GM15510 (cell line): ENCODE data around the gene NEDD4L.

Source experiments
- POLR2A ChIP-seq: IDR thresholded peaks from 3 replicates; pipeline ENCODE4 v1.6.1; 2011; ENCODE audit warnings: borderline replicate concordance; ENCODE audit not compliant: insufficient read length; ENCODE audit errors: extremely low read depth

NEDD4L gene

DNA sequence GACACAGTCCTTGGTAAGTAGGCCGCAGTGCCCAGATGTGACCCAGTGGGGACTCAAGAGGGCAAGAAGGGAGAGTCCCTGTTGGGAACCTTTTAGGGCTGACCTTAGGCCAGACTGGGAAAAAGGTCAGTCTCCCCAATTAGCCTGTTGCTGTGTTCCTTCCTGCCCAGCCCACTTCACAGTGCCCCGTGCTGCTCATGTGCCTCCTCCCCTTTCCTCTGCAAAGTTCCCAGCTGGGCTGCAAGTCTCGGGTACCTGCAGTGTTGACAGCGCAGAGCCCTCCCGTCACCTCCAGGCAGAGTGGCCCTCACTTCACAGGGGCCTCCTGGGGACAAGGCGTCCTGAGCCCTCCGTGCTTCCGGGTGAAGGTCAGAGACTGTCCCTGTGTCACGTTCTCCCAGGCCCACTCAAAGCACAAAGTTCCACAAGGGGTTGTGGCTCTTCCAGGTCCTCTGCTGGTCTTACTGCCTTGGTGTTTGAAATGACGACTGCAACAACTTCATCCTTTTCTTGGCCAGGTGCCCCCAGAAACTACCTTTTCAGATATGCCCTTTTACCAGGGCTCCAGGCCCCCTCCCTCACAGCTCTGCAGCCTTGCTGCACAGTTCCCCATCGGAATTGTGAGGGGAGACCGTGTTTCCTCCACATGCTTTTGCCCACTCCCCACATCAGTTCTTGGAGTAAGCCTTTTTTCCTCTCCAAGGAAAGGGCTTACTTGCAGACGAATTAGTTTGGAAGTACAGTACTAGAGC lies 359.1 kb downstream of the NEDD4L start:
- TF ChIP-seq POLR2A, result no peak

GRCh38 chr18:58403799-58404455 lies 359.9 kb downstream of the NEDD4L start:
- TF ChIP-seq POLR2A, result no peak

DNA sequence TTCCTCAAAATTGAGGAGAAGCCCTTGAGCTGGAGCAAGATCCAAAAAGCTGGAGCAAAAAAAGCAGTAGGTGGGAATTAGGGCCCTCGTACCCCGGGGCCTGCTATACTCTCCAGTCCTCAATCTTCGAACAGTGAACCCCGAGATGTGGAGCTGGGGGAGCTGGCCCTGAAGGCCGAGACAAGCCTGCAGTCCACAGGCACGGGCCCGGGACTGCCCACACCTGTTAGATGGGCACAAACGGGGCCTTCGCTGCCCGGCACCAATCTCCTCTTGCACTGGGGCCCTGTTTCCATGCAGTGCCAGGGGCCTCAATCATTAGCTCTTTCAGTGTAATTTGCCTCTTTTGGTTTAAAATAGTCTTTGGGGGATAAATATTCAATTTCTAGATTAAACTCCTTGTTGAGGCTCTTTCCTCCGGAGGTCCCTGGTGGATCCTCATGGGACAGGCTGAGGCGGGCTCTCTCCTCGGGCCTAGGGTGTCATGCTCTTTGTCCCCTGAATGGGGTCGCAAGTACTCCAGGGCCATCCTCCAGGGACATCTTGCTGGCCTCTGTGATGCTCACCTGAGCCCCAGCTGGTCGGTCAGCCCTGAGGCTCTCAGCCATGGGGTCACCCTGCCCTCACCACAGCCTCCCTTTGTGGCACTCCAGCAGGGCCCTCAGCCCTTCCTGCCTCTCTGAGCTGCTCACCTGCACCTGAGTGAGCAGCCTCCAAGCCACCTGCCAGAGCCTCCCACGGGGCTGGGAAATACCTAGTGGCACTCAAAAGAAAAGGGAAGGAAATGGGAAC lies 361.3 kb downstream of the NEDD4L start:
- no peak for TF ChIP-seq POLR2A

DNA sequence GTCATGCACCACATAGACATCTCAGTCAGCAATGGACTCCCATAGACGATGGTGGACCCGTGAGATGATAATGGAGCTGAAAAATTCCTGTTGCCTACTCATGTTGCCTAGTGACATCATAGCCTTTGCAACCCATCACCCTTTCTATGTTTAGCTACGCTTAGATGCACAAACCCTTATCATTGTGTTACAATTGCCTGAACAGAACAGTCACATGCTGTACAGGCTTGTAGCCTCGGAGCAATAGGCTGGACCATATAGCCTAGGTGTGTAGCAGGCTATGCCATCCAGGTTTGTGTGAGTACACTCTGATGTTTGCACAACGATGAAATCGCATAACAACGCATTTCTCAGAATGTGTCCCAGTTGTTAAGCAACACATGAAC lies 363.2 kb downstream of the NEDD4L start:
- TF ChIP-seq POLR2A, result no peak

DNA sequence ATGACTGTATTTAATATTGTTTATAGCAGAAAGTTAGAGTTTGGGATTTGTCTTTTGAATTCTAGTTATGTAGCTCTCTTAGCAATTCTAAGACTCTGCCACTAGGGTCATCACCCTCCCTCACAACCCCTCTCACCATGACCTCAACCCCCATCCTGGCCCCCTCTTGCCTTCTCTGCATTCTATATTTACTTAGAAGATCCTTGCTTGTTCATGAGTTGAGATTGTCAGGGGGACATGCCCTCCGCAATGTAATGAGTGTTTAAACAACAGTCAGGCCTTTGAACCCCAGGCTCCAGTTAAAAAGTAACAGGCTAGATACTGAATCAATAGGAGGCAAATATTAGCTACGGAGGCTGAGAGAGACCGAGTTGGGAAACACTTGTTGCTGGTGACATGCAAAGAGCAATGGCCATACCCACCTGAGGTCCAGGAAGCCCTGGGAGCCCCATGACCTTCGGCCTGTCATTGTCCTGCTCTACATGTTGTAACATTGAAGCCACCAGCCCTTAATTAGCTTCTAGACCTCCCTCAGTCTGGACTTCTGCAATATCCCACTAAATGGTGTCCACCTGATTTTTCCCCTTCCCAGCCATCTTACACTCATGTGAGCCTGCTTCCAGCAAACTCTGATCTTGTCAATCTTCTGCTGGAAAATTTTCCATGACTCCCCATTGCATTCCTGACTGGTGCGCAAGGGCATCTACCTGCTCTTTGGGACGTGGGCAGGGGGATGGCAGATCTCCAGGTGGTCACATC lies 363.8 kb downstream of the NEDD4L start:
- no peak for TF ChIP-seq POLR2A

GRCh38 chr18:58408665-58409064 lies 364.6 kb downstream of the NEDD4L start:
- no peak for TF ChIP-seq POLR2A

GRCh38 chr18:58409802-58410445 lies 365.9 kb downstream of the NEDD4L start:
- no peak for TF ChIP-seq POLR2A

DNA sequence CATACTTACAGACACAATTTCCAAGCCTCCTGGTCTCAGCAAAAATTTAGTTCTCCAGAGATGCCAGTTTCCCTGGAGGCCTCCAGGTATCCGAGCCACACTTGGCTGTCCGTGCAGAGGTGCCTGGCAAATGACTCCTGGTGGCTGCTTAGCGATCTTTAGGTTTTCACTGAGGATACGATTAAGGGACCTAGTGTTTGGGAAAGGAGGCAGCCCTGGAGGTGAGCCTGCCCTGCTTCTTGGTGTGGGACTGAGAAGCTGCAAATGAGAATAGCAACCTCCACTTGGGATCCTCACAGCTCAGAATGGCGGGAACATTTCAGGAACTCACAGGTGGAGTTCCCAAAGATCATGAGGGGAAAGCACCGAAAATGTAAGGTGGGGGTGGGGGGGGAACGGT lies 367.3 kb downstream of the NEDD4L start:
- TF ChIP-seq POLR2A, result no peak

GRCh38 chr18:58412844-58413666 lies 369.0 kb downstream of the NEDD4L start:
- no peak for TF ChIP-seq POLR2A

GRCh38 chr18:58413667-58414628 lies 369.9 kb downstream of the NEDD4L start:
- TF ChIP-seq POLR2A, result no peak

DNA sequence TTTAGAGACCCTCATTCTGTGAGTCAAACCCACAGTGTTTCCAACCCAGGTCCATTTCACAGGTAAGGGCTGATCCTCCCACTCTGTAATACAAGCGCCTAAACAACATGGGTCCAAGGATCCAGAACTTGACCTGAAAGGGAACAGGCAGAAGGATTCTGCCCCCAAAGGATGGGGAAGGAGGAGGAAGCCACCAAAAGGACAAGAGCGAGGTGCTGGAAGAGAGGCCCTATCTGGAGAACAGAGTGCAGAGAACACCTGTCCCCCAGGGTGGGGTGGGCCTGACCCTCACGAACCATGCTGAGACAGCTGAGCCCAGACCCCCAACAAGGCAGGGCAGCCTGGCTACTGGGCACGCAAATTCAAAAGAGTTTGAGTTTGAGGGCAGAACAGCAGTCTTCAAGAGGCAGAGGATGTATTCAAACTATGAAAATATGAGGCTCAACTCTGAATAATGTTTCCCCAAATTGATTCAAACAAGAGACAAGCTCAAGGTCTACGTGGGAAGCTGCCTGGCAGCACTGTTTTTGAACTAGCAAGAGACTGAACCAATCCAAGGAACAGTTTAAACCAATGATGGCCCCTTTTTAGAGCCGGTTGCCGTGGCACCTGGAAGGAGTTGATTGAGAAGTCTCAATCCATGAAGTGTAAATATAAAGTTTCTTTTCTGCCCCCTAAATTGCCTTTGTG lies 372.1 kb downstream of the NEDD4L start:
- no peak for TF ChIP-seq POLR2A
